Skeletal muscle tissue (tissue), 4 donors: ENCODE measurements around the gene TMEM214. TPM values are rescaled to one million over a fixed set of nuclear protein-coding genes. Genes with fewer than 3 reads are reported as not detected.
A peak's percentile ranks its signal among the peaks of the same experiment; 100 is the strongest.

Source experiments
- H3K27ac ChIP-seq: one replicate; pipeline ENCODE4 v1.7.0; 2013; ENCODE audit warnings: mild to moderate bottlenecking, low read depth, low read length, inconsistent platforms
- H3K27me3 ChIP-seq, 3 donors: one replicate each; pipeline ENCODE4 v1.7.0; 2013; ENCODE audit warnings: low read length in 3 of 3; ENCODE audit not compliant: control insufficient read depth in 3 of 3, insufficient read depth in 3 of 3
- H3K36me3 ChIP-seq, 3 donors: one replicate each; pipeline ENCODE4 v1.7.0; 2013; ENCODE audit warnings: low read length in 3 of 3; ENCODE audit not compliant: control insufficient read depth in 3 of 3, insufficient read depth in 3 of 3
- H3K4me1 ChIP-seq, 3 donors: one replicate each; pipeline ENCODE4 v1.7.0; 2013; ENCODE audit warnings: low read length in 3 of 3, mild to moderate bottlenecking in 3 of 3; ENCODE audit not compliant: control insufficient read depth in 3 of 3, insufficient read depth in 3 of 3
- H3K4me3 ChIP-seq, 3 donors: one replicate each; pipeline ENCODE4 v1.7.0; 2013; ENCODE audit warnings: low read length in 3 of 3
- H3K9ac ChIP-seq, 3 donors: one replicate each; pipeline ENCODE4 v1.7.0; 2013; ENCODE audit warnings: low read length in 3 of 3, mild to moderate bottlenecking in 3 of 3, moderate library complexity in 2 of 3, low read depth in 1 of 3
- H3K9me3 ChIP-seq, 3 donors: one replicate each; pipeline ENCODE4 v1.7.0; 2013; ENCODE audit warnings: low read length in 3 of 3; ENCODE audit not compliant: control insufficient read depth in 3 of 3
- total RNA-seq: library from RNA; depleted of rRNA; stranded (reverse); fragments of >200 nt; gene quantifications from one replicate; pipeline ENCODE4 v1.2.3, GENCODE V29; 2014
- donor health status: Osteomylitis.

Gene TMEM214
- total RNA-seq, 1 donor from 2014 or later, result 23.5 TPM

DNA sequence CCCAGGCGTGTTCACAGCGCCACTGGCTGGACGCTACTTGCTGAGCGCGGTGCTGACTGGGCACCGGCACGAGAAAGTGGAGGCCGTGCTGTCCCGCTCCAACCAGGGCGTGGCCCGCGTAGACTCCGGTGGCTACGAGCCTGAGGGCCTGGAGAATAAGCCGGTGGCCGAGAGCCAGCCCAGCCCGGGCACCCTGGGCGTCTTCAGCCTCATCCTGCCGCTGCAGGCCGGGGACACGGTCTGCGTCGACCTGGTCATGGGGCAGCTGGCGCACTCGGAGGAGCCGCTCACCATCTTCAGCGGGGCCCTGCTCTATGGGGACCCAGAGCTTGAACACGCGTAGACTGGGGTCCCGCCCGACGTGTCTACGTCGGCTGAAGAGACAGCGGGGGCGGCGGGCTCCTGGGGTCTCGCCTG lies 52.9 kb downstream of the TMEM214 start:
- H3K9ac ChIP-seq, result peak overlapping the region; percentile 43 to 86 (median 76)

DNA sequence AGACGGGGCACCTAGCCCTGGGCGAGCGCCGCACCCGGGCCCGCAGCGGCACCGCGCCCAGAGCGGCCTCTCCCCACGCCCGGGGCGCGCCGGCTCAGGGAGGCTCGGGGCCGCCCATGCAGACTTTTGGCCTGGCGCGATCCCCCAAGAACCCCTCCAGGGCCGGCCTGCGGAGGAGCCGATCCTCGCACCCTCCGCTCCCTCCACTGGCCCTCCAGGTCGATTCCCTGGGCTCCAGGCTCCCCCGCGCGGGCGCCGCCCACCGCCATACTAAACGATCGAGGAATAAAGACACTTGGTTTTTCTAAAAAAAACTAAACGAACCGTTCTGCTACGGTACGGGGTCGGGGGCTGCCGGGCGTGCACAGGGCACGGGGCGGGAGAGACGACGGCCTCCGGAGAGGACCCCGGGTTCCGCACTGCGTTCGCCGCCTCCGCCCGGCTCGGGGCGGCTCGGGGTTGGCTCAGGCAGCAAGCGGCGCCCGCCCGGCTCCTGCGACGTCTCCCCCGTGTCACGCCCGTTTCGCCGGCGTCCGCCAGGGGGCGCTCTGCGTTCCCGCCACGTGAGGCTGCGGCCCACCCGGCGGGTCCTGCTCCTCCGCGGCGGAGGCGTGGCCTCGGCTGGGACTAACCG lies 53.4 kb downstream of the TMEM214 start:
- Histone ChIP-seq H3K27ac (peak overlapping the region; percentile 75), H3K27me3 (no peaks in the 10 kb centered on the region), H3K9ac (peak overlapping the region; percentile 61 to 86 (median 76))

More for the DNA sequence above, 52.9 kb downstream of the TMEM214 start:
- H3K36me3 ChIP-seq, result no peaks in the 10 kb centered on the region
- H3K27me3 ChIP-seq, result no peaks in the 10 kb centered on the region
- H3K27ac ChIP-seq, result peak overlapping the region; percentile 75
- no peaks in the 10 kb centered on the region for H3K9me3 ChIP-seq
- H3K4me3 ChIP-seq, result peak overlapping the region; percentile 67 to 82 (median 77)
- peaks cover 53 to 65% (median 56%) of the 10 kb centered on the region in 3 donors for H3K4me1 ChIP-seq

DNA sequence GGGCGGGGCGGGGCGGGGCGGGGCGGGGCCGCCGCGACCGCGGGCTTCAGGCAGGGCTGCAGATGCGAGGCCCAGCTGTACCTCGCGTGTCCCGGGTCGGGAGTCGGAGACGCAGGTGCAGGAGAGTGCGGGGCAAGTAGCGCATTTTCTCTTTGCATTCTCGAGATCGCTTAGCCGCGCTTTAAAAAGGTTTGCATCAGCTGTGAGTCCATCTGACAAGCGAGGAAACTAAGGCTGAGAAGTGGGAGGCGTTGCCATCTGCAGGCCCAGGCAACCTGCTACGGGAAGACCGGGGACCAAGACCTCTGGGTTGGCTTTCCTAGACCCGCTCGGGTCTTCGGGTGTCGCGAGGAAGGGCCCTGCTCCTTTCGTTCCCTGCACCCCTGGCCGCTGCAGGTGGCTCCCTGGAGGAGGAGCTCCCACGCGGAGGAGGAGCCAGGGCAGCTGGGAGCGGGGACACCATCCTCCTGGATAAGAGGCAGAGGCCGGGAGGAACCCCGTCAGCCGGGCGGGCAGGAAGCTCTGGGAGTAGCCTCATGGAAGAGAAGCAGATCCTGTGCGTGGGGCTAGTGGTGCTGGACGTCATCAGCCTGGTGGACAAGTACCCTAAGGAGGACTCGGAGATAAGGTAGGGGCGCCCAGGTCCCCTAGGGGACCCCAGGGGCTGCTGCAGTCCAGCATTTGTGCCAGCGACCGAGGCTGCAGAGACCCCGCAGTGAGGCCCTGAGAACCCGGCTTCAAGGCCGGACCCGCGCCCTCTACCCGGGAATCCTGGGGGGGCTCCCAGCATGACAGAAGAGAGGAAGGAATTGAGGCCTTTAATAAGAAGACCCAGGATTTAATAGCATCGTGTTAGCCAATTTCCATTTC lies 54.2 kb downstream of the TMEM214 start, which contains the start of gene KHK:
Gene KHK (plus strand): TSS at position 49 of the 870 bp plus-strand sequence. CDS start 488 bp downstream, at position 537.
- Histone ChIP-seq H3K4me1 (peaks cover 40 to 52% (median 43%) of the 10 kb centered on the region in 3 donors), H3K27me3 (no peaks in the 10 kb centered on the region), H3K9ac (peak within 1 kb of the TSS; percentile 61 to 86 (median 76)), H3K36me3 (no peaks in the 10 kb centered on the region), H3K9me3 (no peaks in the 10 kb centered on the region), H3K4me3 (peak within 1 kb of the TSS; percentile 77 to 88 (median 87)), H3K27ac (peak within 1 kb of the TSS; percentile 75)

More for the DNA sequence above, 53.4 kb downstream of the TMEM214 start:
- Histone ChIP-seq H3K4me3 (peak overlapping the region; percentile 56 to 87 (median 77)), H3K9me3 (no peaks in the 10 kb centered on the region), H3K4me1 (peaks cover 48 to 60% (median 50%) of the 10 kb centered on the region in 3 donors), H3K36me3 (no peaks in the 10 kb centered on the region)

DNA sequence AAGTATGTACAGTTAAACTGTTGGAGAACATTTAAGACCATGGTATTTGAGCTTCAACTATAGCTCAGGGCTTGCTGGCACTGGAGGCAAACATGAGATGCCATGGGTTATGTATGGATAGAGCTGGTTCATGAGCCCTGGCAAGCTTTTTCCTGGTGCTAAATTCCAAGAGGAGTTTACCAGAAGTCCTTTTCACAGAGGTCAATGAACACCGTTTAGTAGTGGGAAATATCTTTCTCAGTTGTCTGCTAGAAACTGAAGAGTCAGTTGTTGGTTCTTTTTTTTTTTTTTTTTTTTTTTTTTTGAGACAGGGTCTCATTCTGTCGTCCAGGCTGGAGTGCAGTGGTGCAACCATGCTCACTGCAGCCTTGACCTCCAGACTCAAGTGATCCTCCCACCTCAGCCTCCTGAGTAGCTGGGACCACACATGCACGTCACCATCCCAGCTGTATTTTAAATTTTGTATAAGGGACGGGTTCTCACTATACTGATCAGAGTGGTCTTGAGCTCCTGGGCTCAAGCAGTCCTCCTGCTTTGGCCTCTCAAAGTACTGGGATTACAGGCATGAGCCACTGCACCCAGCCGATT lies 55.2 kb downstream of the TMEM214 start:
- Histone ChIP-seq H3K27me3 (no peaks in the 10 kb centered on the region), H3K4me1 (peaks cover 33 to 43% (median 37%) of the 10 kb centered on the region in 3 donors), H3K9me3 (no peaks in the 10 kb centered on the region), H3K9ac (no peak overlapping the region), H3K27ac (no peak overlapping the region), H3K36me3 (peaks cover 0 to 5% (median 0%) of the 10 kb centered on the region in 3 donors), H3K4me3 (no peak overlapping the region)

DNA sequence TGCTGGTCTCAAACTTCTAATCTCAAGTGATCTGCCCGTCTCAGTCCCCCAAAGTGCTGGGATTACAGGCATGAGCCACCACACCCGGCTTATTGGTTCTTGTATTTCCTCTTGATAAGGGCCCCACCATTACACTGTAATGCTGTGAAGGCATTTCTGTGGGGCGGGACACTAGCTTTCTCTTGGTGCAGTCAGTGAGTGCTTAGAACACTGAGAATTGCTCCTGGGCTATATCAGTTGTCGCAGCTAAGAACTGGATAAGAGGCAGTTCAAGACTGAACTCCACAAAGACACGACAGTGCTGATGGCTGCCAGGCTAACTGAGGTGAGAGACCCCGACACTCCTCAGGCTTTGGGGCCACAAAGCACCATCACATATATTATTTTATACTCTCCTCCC lies 55.9 kb downstream of the TMEM214 start:
- Histone ChIP-seq H3K4me3 (no peak overlapping the region), H3K4me1 (peaks cover 26 to 36% (median 30%) of the 10 kb centered on the region in 3 donors), H3K9ac (no peak overlapping the region), H3K9me3 (no peaks in the 10 kb centered on the region), H3K36me3 (peaks cover 0 to 5% (median 0%) of the 10 kb centered on the region in 3 donors), H3K27me3 (no peaks in the 10 kb centered on the region), H3K27ac (no peak overlapping the region)

DNA sequence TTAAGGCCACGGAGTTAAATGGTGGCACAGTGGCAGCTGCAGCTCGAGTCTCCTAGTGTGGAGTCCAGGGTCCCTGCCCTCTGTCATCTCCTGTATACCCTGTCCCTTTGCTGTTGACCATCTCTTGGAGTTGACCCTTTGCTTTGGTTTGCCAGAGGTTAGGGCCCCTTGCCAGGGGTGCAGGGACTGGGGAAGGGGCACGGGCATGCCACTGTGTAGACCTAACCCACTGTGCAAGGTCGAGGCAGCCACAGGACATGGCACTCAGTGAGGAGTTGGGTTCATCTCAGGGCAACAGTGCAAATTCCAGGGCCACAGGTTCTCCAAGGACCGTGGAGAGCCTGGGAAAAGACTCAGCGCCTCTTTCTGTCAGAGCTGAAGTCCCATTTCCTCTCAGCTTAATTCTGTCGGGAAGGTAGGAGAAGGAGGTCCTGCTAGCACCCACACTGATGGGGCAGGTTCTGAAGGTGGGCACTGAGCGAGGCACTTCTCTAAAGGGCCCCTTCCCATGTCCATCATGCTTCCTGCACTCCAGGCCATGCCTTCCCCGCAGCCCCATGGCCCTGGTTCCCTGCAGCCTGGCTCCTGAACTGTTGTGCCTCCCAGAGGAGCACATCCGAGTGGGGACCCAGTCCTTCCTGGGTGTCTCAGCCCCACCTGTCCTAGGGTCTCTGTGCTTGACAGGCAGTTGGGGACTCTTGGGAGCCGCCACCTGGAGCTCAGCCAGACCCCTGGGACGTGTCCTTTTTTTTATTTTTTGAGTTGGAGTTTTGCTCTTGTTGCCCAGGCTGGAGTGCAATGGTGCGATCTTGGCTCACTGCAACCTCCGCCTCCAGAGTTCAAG lies 56.6 kb downstream of the TMEM214 start:
- Histone ChIP-seq H3K4me1 (peaks cover 21 to 31% (median 23%) of the 10 kb centered on the region in 3 donors), H3K9ac (no peak overlapping the region), H3K4me3 (no peak overlapping the region), H3K27ac (no peak overlapping the region), H3K36me3 (peaks cover 0 to 5% (median 0%) of the 10 kb centered on the region in 3 donors), H3K27me3 (no peaks in the 10 kb centered on the region), H3K9me3 (no peaks in the 10 kb centered on the region)

Other genes with a start within 250 kb of the TMEM214 start
- gene CENPA, start 246.9 kb upstream of the TMEM214 start, total RNA-seq, result 2.6 TPM
- 3.7 TPM for gene DPYSL5, start 184.8 kb upstream of the TMEM214 start, total RNA-seq
- gene MAPRE3, start 62.3 kb upstream of the TMEM214 start, total RNA-seq, result 3.7 TPM
- gene AGBL5, start 18.7 kb downstream of the TMEM214 start, total RNA-seq, result 6.8 TPM
- 352 TPM for gene OST4, start 38.7 kb downstream of the TMEM214 start, total RNA-seq
- gene EMILIN1, start 45.6 kb downstream of the TMEM214 start, total RNA-seq, result 61.6 TPM
- 2.1 TPM for gene KHK, start 53.8 kb downstream of the TMEM214 start, total RNA-seq
- gene CGREF1, start 86.2 kb downstream of the TMEM214 start, total RNA-seq, result 2.1 TPM
- not detected for gene ABHD1, start 90.8 kb downstream of the TMEM214 start, total RNA-seq
- gene PREB, start 101.7 kb downstream of the TMEM214 start, total RNA-seq, result 14.1 TPM
- not detected for gene PRR30, start 106.4 kb downstream of the TMEM214 start, total RNA-seq
- 0.52 TPM for gene TCF23, start 116.0 kb downstream of the TMEM214 start, total RNA-seq
- 172 TPM for gene ATRAID, start 179.1 kb downstream of the TMEM214 start, total RNA-seq
- 7.8 TPM for gene SLC5A6, start 179.3 kb downstream of the TMEM214 start, total RNA-seq
- gene CAD, start 184.4 kb downstream of the TMEM214 start, total RNA-seq, result 28.2 TPM
- gene SLC30A3, start 230.1 kb downstream of the TMEM214 start, total RNA-seq, result 0.52 TPM
- gene DNAJC5G, start 242.5 kb downstream of the TMEM214 start, total RNA-seq, result under 0.01 TPM
- gene TRIM54, start 249.5 kb downstream of the TMEM214 start, total RNA-seq, result 60.0 TPM